GM19455 (cell line): Measurements from ENCODE around the gene RBBP4.
"Not testable (repeated sequence)": the region's sequence is repeated elsewhere in the genome, so short reads cannot be mapped to it uniquely, and the experiment has no call there.

Experiments used
- ATAC-seq: cut with Tn5 transposase; IDR thresholded peaks from one replicate; pipeline ENCODE4 v1.9.1; 2021; ENCODE audit not compliant: unreplicated experiment

Gene RBBP4

DNA sequence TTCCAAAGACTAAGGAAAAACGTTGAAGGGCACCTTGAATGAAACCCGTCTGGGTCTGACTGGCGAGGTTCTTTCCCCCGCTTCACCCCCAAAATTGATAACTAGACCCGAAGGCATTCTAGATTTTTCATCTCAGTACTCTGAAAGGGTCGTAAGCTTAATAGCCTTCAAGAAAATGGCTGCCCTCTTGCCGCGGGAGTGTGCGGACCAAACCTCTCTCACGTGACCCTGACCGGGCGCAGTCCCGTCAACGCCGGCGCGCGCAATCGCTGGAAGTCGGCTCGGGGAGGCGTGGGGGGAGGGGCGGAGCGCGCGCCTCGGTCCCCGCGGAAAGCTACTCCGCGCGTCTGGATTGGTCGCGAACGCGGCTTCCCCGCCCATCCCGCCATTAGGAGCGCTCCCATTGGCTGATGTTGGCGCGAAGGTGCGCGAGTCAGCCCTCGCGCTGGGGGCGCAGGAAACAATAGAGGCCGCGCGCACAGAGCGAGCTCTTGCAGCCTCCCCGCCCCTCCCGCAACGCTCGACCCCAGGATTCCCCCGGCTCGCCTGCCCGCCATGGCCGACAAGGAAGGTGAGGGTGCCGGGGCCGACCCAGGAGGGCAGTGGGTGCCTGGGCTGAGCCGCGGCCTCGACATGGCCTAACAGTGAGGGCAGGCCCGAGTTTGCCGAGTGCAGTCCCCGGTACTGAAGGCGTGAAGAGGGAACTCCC is at the start of gene RBBP4:
Gene RBBP4, plus strand, starts transcription at position 457 of the 709 bp plus-strand sequence. Its CDS starts 99 bp downstream, at position 556.
- peak; percentile 76 for ATAC-seq

DNA sequence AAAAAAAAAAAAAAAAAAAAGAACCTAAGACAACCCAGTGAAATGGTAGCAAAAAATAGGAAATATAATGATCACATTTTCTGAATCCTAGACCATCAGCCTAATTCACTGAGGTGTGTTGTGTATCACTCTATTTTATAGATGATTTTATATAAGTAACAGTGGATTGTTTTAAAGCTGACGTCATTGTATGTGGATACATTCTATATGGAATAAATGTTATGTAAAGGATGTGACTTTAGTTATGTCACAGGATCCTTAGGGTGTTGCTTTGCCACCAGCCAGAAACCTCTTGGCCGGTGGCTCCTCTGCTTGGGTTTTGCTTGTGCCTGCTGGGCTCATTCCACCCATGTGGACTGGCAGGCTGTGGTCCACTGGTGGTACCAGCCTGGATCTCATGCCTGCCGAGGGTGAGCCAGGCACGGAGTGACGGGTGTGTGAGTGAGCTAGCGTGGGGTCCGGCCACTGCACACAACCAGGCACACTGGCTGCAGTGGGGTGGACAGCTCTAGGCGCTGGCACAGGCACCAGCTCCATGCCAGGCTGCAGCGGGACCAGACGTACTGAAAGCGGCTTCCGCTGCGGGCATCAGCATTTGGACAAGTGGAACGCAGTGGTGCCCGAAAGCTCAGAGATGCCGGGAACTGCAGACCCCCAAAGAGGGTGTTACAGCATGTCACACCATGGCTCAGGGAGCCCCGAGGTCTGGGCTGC is 45.1 kb upstream of the RBBP4 start:
- no peak for ATAC-seq

DNA sequence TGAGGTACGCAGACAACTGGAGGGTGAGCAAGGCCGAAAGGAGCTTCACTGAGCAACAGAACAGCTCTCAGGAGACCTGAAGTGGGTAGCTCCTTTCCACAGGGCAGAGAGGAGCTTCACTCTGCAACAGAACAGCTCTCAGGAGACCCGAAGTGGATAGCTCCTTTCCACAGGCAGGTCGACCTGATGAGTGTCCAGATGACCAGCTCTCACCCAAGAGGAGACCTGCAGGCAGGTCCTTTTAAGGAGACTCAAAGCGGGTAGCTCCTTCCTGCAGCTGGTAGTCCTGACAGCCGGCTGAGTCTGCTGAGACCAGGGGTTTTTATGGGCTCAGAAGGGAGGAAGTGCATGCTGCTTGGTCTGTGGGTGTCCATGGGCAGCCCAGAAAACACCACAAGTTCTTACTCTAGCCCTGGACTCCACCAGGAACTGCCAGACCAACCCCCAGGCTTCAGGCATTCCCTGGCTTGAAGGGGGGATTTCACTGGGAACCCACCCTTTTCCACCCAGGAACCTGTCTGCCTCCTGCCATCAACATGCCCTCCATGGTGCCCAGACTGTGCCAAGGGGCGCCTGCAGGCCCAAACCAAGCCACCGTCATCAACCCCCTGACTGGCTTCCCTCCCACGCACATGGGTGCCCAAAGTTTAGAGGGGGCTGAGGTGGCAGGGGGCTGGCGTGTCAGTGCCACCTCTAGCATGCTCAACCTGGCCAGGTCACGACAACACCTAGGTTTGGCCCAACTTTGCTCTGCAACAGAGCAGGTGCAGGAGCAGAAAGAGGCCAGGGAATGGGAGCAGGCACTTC is 44.2 kb upstream of the RBBP4 start:
- no peak for ATAC-seq

DNA sequence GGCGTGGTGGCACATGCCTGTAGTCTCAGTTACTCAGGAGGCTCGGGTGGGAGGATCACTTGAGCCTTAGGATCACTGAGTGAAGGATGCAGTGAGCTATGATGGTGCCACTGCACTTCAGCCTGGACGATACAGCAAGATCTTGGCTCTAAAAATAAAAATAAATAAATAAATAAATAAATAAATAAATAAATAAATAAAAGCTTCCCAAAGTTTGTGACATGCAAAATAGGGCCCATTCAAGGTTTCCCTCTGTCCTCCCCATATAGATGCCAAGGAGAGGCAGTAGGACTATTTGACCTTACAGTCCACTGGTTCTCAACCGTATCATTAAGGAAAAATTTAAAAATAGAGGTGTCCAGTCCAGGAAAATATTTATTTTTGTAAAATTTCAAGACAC is 41.8 kb upstream of the RBBP4 start:
- no peak for ATAC-seq

DNA sequence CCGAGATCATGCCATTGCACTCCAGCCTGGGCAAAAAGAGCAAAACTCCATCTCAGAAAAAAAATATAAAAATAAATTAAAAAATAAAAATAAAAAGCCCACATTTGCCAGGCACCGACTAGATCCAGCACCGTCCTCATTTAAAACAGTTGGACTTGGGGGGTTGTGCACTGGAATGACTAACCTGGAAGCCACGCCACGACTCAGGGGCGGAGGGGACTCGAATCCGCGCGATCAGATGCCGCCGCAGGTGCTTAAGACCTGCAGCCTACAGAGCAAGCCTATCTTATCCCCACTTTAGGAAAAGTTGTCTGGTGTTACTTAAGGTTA is 39.2 kb upstream of the RBBP4 start:
- no peak for ATAC-seq

DNA sequence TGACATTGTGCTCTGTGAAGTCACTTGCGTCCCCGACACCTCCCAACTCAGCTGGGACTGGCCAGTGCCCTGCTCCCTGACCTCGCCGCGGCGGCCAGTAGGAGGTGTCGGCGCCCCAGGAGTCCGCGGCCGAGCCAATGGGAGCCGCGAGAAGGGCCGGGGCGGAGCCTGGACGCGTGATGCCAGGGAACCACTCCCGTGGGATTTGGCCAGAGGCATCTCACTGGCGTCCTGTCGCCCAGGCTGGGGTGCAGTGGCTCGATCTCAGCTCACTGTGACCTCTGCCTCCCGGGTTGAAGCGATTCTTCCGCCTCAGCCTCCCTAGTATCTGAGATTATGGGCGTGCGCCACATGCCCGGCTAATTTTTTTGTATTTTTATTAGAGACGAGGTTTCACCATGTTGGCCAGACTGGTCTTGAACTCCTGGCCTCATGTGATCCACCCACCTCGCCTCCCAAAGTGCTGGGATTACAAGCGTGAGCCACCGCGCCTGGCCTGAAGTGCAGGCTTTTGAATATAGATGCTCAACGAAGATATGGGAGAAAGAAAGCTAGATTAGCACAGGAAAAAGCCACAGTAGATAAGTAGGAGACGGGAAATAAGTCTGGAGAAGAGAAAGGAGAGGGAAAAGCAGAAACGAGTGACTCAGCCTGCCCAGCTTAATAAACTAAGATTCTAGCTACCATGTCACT is 38.7 kb upstream of the RBBP4 start:
- peak; percentile 87 for ATAC-seq

DNA sequence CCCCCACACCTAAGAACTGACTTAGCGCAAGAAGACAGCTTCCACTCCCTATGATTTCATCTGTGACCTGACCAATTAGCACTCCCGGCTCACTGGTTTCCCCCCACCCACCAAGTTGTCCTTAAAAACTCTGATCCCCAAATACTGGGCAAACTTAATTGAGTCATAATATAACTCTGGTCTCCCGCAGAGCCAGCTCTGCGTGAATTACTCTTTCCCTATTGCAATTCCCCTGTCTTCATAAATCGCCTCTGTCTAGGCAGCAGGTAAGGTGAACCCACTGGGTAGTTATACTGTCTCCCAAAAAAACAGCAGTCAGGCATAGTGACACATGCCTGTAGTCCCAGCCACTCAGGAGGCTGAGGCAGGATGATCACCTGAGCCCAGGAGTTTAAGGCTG is 37.5 kb upstream of the RBBP4 start:
- ATAC-seq: no peak

DNA sequence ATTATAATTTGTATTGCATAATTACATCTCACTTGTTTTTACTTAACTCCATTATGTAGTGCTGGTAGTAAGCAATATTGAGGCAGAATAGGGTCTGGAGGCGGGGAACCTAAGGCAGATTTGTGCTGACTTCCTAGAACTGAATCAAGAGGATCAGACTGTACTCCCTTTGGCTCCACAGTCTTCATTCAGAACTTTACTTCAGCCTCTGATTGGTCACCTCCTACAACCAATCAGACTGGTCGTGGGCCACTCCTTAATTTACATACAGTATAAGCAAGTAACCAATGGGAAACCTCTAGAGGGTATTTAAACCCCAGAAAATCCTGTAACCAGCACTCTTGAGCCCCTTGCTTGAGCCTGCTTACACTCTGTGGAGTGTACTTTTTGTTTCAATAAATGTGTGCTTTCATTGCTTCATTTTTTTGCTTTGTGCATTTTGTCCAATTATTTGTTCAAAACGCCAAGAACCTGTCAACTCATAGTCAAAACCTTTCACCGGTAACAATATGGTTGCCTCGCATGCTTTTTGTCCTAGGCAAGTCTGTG is 32.3 kb upstream of the RBBP4 start:
- no peak for ATAC-seq

DNA sequence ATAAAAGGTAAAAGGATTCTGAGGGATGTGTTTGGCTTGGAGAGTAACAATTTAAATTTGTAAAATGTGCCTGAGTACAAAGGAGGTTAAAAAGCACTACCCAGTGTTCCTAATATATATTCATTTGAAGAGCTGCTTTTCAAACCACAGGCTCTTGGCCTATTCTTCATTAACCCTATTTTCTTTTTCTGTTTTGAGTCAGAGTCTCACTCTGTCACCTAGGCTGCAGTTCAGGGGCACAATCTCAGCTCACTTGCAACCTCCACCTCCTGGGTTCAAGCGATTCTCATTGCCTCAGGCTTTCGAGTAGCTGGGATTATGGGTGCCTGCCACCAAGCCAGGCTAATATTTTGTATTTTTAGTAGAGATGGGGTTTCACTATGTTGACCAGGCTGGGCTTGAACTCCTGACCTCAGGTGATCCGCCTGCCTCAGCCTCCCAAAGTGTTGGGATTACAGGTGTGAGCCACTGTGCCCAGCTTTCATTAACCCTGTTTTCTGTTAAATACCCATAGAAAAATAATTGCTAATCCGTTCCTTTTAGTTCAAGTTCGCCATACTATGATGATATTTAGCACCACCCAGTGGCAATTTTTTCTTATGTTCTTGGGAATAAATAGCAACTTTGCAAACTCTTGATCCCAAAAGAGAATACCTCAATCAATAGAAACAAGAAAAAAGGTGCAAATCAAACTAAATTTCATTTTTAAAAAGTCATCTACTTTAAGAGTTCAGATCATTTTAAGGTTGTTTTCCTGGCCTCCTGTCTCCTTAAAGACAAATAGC is 31.1 kb upstream of the RBBP4 start:
- ATAC-seq: peak; percentile 75

DNA sequence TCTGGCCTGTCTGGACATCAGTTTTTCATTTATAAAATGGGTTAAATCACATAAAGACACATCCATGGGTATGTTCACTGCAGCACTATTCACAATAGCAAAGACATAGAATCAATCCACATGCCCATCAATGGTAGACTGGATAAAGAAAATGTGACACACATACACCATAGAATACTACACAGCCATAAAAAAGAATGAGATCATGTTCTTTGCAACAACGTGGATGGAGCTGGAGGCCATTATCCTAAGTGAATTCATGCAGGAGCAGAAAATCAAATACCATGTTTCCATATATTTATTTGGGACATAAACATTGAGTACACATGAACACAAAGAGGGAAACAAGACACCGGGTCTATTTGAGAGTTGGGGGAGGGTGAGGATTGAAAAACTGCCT is 28.8 kb upstream of the RBBP4 start:
- ATAC-seq: no peak

DNA sequence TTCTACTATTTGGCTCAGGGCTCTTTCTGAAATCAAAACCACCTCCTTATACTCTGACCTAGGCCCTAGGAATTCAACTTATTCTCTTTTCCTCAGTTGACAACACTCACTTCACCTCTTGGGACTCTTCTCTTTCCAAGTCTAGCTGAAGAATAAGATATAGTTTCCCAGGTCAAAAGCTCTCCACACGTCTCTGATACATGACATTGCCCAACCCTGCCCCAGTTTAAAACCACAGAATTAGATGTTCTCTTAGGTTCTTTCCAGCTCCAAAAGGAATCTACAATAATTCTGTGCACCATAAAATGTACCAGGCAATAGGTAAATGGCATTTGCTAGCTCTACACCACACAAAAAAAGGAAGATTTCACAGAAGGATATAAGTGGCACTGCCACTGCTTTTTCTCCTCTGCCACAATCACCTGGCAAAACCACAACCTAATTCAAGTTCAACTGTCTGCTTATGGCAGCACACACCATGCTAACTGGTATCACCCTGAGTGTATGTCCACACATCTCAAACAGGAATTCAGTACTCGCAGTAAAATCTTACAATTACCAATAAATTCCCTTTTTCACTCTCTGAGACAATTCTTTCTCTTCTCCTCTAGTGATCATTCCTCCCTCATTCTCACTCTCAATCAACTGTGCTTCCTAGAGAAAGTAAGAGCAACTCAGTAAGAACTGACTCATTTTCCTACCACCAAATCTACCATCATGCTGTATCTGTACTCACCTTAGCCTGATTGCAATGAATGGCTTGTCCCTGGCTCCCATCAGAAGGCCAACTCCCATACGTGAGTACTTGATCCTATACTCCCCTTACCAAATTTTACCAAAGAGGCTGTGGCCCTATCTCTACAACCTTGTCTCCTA is 28.0 kb upstream of the RBBP4 start:
- no peak for ATAC-seq

DNA sequence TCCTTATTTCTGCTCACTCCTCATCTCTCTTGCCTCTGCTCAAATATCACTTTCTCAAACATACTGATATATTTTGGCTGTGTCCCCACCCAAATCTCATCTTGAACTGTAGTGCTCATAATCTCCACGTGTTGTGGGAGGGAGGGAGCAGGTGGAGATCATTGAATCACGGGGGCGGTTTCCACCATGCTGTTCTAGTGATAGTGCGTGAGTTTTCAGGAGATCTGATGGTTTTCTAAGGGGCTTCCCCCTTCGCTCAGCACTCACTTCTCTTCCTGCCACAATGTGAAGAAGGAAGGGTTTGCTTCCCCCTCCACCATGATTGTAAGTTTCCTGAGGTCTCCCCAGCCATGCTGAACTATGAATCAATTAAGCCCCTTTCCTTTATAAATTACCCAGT is 27.2 kb upstream of the RBBP4 start:
- ATAC-seq: no peak

DNA sequence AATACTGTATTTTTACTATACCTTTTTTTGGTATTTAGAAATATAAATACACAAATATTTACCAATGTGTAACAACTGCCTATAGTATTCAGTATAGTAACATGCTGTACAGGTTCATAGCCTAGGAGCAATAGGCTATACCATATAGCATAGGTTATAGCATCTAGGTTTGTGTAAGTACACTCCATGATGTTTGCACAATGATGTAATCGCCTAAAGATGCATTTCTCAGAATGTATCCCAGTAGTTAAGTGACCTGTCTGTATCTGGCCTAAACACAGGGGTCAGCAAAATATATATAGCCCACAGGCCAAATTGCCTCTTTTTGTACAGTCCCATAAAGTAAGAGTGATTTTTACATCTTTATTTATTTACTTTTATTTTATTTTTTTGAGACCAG is 24.8 kb upstream of the RBBP4 start:
- ATAC-seq: no peak

DNA sequence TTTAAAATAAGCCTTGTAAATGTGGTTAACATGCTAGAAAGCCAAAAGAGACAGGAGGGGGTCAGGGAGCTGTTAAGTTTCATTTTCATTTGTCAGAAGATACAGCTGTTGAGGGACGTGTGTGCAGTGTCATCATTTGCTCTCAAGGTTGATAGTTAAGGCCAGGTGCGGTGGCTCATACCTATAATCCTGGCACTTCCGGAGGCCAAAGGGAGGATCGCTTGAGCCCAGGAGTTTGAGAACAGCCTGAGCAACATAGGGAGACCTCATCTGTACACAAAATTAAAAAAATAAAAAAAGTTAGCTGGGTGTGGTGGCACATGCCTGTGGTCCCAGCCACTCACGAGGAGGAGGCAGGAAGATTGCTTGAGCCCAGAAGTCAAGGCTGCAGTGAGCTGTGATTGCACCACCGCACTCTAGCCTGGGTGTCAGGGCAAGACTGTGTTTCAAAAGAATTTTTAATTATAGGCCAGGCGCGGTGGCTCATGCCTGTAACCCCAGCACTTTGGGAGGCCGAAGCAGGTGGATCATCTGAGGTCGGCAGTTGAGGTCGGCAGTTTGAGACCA is 23.3 kb upstream of the RBBP4 start:
- ATAC-seq: peak; percentile 72

DNA sequence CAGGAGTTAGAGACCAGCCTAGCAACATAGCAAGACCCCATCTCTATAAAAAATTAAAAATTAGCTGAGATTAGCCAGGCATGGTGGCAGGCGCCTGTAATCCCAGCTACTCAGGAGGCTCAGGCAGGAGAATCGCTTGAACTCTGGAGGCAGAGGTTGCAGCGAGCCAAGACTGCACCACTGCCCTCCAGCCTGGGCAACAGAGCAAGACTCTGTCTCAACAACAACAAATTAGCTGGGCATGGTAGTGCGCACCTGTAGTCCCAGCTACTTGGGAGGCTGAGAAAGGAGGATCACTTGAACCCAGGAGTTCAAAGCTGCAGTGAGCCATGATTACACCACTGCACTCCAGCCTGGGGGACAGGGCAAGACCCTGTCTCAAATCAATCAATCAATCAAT is 20.8 kb upstream of the RBBP4 start:
- not testable (repeated sequence) for ATAC-seq

DNA sequence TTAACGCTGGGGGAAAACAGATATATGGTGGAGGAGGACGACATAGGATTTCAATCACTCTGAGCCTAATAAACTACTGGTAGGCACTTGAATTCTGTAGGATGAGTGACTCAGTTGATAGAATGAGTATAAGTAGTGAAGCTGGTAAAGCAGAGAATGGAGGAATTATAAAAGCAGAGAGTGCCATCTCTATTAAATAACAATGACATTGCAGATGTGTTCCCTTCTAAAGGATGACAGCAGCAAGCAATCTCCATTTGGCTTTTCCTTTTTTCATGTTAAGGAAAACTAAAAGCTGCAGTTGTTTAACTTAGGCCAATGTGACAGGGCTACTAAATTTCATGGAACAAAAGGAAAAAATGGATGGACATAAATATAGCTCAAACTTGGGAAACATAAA is 18.2 kb upstream of the RBBP4 start:
- ATAC-seq: no peak

DNA sequence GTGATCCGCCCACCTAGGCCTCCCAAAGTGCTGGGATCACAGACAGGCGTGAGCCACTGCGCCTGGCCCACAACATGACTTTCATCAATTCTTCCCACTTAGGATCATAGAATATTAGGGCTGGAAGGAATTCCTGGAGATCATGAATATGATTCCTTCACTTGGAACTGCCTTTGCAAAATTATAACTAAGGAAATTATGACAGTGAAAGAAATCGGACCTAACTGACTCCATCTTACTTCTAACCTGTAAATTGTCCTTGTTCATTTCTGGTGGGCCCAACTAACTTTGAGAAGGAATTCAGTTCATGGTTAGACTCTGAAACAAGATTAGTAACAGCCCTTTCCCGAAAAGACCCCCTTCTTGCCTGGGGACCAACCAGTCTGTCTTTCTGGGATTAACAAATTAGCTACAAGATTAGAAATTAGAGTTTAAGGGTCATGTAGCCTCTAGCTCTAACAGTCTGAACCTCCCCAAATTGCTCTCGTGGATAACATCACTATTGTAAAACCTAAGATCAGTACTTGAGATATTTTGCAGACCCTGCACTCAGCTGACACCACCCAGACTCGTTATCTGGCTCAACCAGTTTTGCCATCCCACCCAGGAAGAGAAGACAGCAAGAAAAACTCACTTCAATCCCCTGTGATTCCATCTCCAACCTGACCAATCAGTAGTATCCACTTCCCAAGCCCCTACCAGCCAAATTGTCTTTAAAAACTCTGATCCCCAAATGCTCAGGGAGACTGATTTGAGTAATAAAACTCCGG is 15.3 kb upstream of the RBBP4 start:
- ATAC-seq: no peak

DNA sequence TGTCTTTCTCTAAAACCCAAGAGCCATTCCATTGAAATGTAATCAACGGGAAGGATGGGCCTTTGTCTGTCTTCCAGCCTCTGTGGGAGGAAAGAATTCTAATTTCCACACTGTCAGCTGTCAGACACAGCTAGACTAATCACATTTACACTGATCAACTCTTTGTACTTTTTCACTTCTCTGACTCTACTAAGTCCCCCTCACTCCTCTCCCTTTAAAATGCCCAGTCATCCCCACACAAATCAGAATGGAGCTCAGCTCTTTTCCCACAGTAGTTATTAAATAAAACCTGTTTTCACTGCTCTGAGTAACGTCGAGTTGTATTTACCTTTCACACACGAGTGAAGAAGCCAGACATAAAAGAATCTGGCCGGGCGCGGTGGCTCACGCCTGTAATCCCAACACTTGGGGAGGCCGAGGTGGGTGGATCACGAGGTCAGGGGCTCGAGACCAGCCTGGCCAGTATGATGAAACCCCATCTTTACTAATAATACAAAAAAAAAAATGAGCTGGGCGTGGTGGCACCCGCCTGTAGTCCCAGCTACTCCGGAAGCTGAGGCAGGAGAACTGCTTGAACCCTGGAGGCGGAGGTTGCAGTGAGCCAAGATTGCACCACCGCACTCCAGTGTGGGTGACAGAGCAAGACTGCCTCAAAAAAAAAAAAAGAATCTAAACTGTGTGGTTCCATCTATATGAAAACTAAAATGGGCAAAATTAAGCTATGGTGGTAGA is 13.9 kb upstream of the RBBP4 start:
- no peak for ATAC-seq
